ENCODE results near the gene BRD2. TPM values are rescaled to one million over a fixed set of nuclear protein-coding genes. Genes with fewer than 3 reads are reported as not detected.

The BRD2 gene
- total RNA-seq, 2 donors from 2014 or later = 79.3 to 97.5 TPM

GRCh38 chr6:33015798-33016197 is 47.4 kb downstream of the BRD2 start:
- ATAC-seq = no peak
- no peak for DNase-seq
- intact Hi-C loops (cut with DNase I) = loop anchor here (2.0 to 10.0 kb wide), 5 partner anchors 67 to 233 kb away; no protein-coding TSS in a partner anchor

GRCh38 chr6:33017018-33017417 is 48.6 kb downstream of the BRD2 start:
- DNase-seq (no peak), ATAC-seq (no peak)
- intact Hi-C loops (cut with DNase I) = loop anchor here (5.0 to 10.0 kb wide), 4 partner anchors 65 to 228 kb away; no protein-coding TSS in a partner anchor

GRCh38 chr6:33017694-33018353 is 49.4 kb downstream of the BRD2 start:
- ATAC-seq (no peak), DNase-seq (no peak)
- intact Hi-C loops (cut with DNase I) = loop anchor here (5.0 to 10.0 kb wide), 4 partner anchors 64 to 227 kb away; no protein-coding TSS in a partner anchor

- no peak for ATAC-seq
- DNase-seq = no peak
- intact Hi-C loops (cut with DNase I) = loop anchor here (5.0 to 10.0 kb wide), 4 partner anchors 64 to 226 kb away; no protein-coding TSS in a partner anchor
Measured at GRCh38 chr6:33018418-33018817, 50.0 kb downstream of the BRD2 start.

- peak; percentile 86 to 91 for ATAC-seq
Measured at GRCh38 chr6:33018904-33019303, 50.5 kb downstream of the BRD2 start.

GRCh38 chr6:33019372-33019771 is 51.0 kb downstream of the BRD2 start:
- ATAC-seq = peak; percentile 5
- intact Hi-C loops (cut with DNase I) = loop anchor here (5.0 to 10.0 kb wide), 4 partner anchors 63 to 225 kb away; no protein-coding TSS in a partner anchor

More at GRCh38 chr6:33018904-33019303, 50.5 kb downstream of the BRD2 start:
- peak; percentile 71 for DNase-seq
- intact Hi-C loops (cut with DNase I) = loop anchor here (5.0 to 10.0 kb wide), 4 partner anchors 63 to 226 kb away; no protein-coding TSS in a partner anchor

GRCh38 chr6:33021917-33022316 is 53.5 kb downstream of the BRD2 start:
- intact Hi-C loops (cut with DNase I) = no loop called here
- ATAC-seq (no peak), DNase-seq (no peak)

More at GRCh38 chr6:33019372-33019771, 51.0 kb downstream of the BRD2 start:
- DNase-seq = no peak

GRCh38 chr6:33023536-33023935 is 55.1 kb downstream of the BRD2 start:
- intact Hi-C loops (cut with DNase I) = no loop called here
- no peak for ATAC-seq

GRCh38 chr6:33024521-33024920 is 56.1 kb downstream of the BRD2 start:
- ATAC-seq = no peak
- intact Hi-C loops (cut with DNase I) = no loop called here
- no peak for DNase-seq

More at GRCh38 chr6:33023536-33023935, 55.1 kb downstream of the BRD2 start:
- DNase-seq = no peak

GRCh38 chr6:33028220-33028849 is 59.9 kb downstream of the BRD2 start:
- peak in 1 of 2 donors; percentile 24 for ATAC-seq
- no peak for DNase-seq

GRCh38 chr6:33029328-33030184 is 61.2 kb downstream of the BRD2 start:
- ATAC-seq (peak; percentile 95), DNase-seq (peak; percentile 42)
- intact Hi-C loops (cut with DNase I) = no loop called here

More at GRCh38 chr6:33028220-33028849, 59.9 kb downstream of the BRD2 start:
- intact Hi-C loops (cut with DNase I) = no loop called here

- DNase-seq = no peak
- intact Hi-C loops (cut with DNase I) = no loop called here
- ATAC-seq = no peak
Measured at GRCh38 chr6:33030245-33030644, 61.9 kb downstream of the BRD2 start.

Other genes starting within 250 kb of the BRD2 start
- 1 to 10 TPM; 1.1 to 3.5 TPM for gene HLA-DQA2, start 227.2 kb upstream of the BRD2 start, total RNA-seq
- 1 to 10 TPM; 1.3 to 4.1 TPM for gene HLA-DQB2, start 205.1 kb upstream of the BRD2 start, total RNA-seq
- under 1 TPM; 0.24 to 0.27 TPM for gene HLA-DOB, start 151.6 kb upstream of the BRD2 start, total RNA-seq
- gene TAP2, start 129.9 kb upstream of the BRD2 start, total RNA-seq = 10 to 100 TPM; 19.4 to 30.7 TPM
- gene PSMB8, start 124.5 kb upstream of the BRD2 start, total RNA-seq = 10 to 100 TPM; 30.2 to 33.3 TPM
- gene TAP1, start 114.9 kb upstream of the BRD2 start, total RNA-seq = 10 to 100 TPM; 16.8 to 27.5 TPM
- gene PSMB9, start 114.4 kb upstream of the BRD2 start, total RNA-seq = 10 to 100 TPM; 18.6 to 25.9 TPM
- 10 to 100 TPM in 1 of 2 donors, 1 to 10 TPM in 1; 6.9 to 15.8 TPM for gene HLA-DMB, start 27.6 kb upstream of the BRD2 start, total RNA-seq
- gene HLA-DMA, start 15.5 kb upstream of the BRD2 start, total RNA-seq = 10 to 100 TPM; 20.5 to 38.8 TPM
- gene HLA-DOA, start 41.0 kb downstream of the BRD2 start, total RNA-seq = 1 to 10 TPM; 1.8 to 3.0 TPM
- gene HLA-DPA1, start 105.1 kb downstream of the BRD2 start, total RNA-seq = 10 to 100 TPM; 50.5 to 54.1 TPM
- gene HLA-DPB1, start 107.4 kb downstream of the BRD2 start, total RNA-seq = 10 to 100 TPM; 47.8 to 53.8 TPM
- 1 to 10 TPM in 1 of 2 donors, under 1 TPM in 1; 0.94 to 1.3 TPM for gene COL11A2, start 223.9 kb downstream of the BRD2 start, total RNA-seq
- 10 to 100 TPM; 32.5 to 39.5 TPM for gene RXRB, start 232.1 kb downstream of the BRD2 start, total RNA-seq
- 100 to 1,000 TPM in 1 of 2 donors, 10 to 100 TPM in 1; 80.1 to 132 TPM for gene SLC39A7, start 232.3 kb downstream of the BRD2 start, total RNA-seq
- gene HSD17B8, start 236.1 kb downstream of the BRD2 start, total RNA-seq = 10 to 100 TPM; 13.3 to 14.3 TPM
- gene RING1, start 239.9 kb downstream of the BRD2 start, total RNA-seq = 10 to 100 TPM; 29.7 to 30.0 TPM

Data from left cardiac atrium (tissue), 4 donors.